Right lobe of liver (tissue), 6 donors: Measurements from ENCODE around the gene ARPC2. TPM values are rescaled to one million over a fixed set of nuclear protein-coding genes. Genes with fewer than 3 reads are reported as not detected.

Source experiments
- ATAC-seq, 4 donors: fragments of 200-7000 bp; cut with Tn5 transposase; one replicate each; pipeline ENCODE4 v1.9.1; 2020; ENCODE audit warnings: mild to moderate bottlenecking in 4 of 4, moderate library complexity in 4 of 4
- DNase-seq, 3 donors: peaks; one replicate each; pipeline ENCODE4 v3.0.0-alpha.2; 2020
- H3K27ac ChIP-seq, 3 donors: fragments of 200-600 bp; one replicate each; pipeline ENCODE4 v1.8.0; 2022
- H3K27me3 ChIP-seq, 2 donors: fragments of 200-600 bp; one replicate each; pipeline ENCODE4 v1.8.0; 2022
- H3K36me3 ChIP-seq, 4 donors: fragments of 200-600 bp; sonication (generic) in 1 of 4; one replicate each; pipeline versions ENCODE4 v1.5.1 to v1.8.0; 2017 to 2022; ENCODE audit warnings: control low read depth in 1 of 4
- H3K4me1 ChIP-seq, 4 donors: fragments of 200-600 bp; sonication (generic) in 1 of 4; one replicate each; pipeline versions ENCODE4 v1.5.1 to v1.8.0; 2017 to 2022; ENCODE audit warnings: control low read depth in 1 of 4
- H3K4me3 ChIP-seq, 3 donors: fragments of 200-600 bp; one replicate each; pipeline ENCODE4 v1.8.0; 2022
- H3K9me3 ChIP-seq, 4 donors: fragments of 200-600 bp; sonication (generic) in 1 of 4; one replicate each; pipeline versions ENCODE4 v1.5.1 to v1.8.0; 2017 to 2022; ENCODE audit warnings: control low read depth in 1 of 4
- POLR2A ChIP-seq: fragments of 450-650 bp; IDR thresholded peaks from one replicate; pipeline ENCODE4 v1.6.1; 2017; ENCODE audit warnings: antibody characterized with exemption, mild to moderate bottlenecking
- WGBS: methylation state at CpG from one replicate; pipeline ENCODE4 v1.1.6; 2018; ENCODE audit warnings: low coverage, low lambda C conversion rate; ENCODE audit not compliant: insufficient coverage; ENCODE audit errors: missing lambda C conversion rate; 5-methylcytosine and 5-hydroxymethylcytosine counted together
- intact Hi-C, 2 donors: fragments of 100-400 bp; cut with DNase I; formaldehyde crosslinking; loops; one replicate each; pipeline versions ENCODE4 v1.11.2 to v1.14.1; 2022
- total RNA-seq, 6 experiments: library from RNA; depleted of rRNA in 2 of 6; stranded (reverse); fragments of >200 nt in 2 of 6; fragmentation: NEBNext Ultra II Directional in 3 of 6; extraction: Animal tissue kit (Norgen Biotek cat#: 25700) in 3 of 6; gene quantifications; one replicate each; pipeline versions ENCODE4 v1.1.0 to v1.2.4, GENCODE V29; 2016 to 2023
- TF ChIP-seq, protein P1 (sequence below), 4 donors: fragments of 200-600 bp in 3 of 4; fragments of 450-650 bp in 1 of 4; IDR thresholded peaks; one replicate each; pipeline versions ENCODE4 v1.5.1 to v1.8.0; 2016 to 2022; ENCODE audit warnings: antibody characterized with exemption in 4 of 4, mild to moderate bottlenecking in 2 of 4
- donor health status: DM: no; HTN: yes; CAD: no.
- donor health status: DM: no; HTN: no; CAD: no.
- donor health status: DM: no; HTN: no; CAD: no.
- donor health status: DM: no; HTN: yes; CAD: no.
- donor health status: DM: no; HTN: yes; CAD: no.

Gene ARPC2
- total RNA-seq, 6 experiments from 2014 or later: 54.9 to 110 (median 78.1) TPM

DNA sequence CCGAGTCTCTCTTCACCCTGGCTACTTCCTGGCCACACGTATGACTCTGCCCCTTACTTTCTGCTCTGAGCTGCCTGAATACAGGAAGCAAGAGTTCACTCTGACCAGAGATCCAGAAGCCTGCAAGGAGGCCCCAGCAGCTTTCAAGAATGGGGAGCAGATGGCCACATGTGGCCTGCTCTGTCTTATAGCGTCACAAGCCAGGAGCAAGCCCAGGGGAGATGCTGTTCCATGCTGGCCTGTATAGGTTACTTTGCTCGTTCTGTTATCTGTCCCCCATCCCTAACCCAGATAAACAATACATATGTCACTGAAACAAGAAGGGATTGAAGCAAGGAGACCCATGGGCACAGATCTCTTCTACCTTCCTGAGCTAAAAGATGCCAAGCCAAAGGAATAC, 57.6 kb downstream of the ARPC2 start:
- WGBS: 83% methylated on average over 1 of the region's 4 CpGs
- Histone ChIP-seq H3K4me3 (no peak overlapping the region), H3K27ac (no peak overlapping the region), H3K27me3 (no peaks in the 10 kb centered on the region), H3K9me3 (no peaks in the 10 kb centered on the region), H3K4me1 (peaks cover 0 to 19% (median 11%) of the 10 kb centered on the region in 4 donors), H3K36me3 (peaks cover 12 to 60% (median 41%) of the 10 kb centered on the region in 4 donors)
- ATAC-seq: no peak
- TF ChIP-seq, protein P1, sequence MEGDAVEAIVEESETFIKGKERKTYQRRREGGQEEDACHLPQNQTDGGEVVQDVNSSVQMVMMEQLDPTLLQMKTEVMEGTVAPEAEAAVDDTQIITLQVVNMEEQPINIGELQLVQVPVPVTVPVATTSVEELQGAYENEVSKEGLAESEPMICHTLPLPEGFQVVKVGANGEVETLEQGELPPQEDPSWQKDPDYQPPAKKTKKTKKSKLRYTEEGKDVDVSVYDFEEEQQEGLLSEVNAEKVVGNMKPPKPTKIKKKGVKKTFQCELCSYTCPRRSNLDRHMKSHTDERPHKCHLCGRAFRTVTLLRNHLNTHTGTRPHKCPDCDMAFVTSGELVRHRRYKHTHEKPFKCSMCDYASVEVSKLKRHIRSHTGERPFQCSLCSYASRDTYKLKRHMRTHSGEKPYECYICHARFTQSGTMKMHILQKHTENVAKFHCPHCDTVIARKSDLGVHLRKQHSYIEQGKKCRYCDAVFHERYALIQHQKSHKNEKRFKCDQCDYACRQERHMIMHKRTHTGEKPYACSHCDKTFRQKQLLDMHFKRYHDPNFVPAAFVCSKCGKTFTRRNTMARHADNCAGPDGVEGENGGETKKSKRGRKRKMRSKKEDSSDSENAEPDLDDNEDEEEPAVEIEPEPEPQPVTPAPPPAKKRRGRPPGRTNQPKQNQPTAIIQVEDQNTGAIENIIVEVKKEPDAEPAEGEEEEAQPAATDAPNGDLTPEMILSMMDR (IDR thresholded peaks at IDR 0.05): no peak
- no peak for TF ChIP-seq POLR2A
- intact Hi-C loops: no loop called here
- no peak for DNase-seq

DNA sequence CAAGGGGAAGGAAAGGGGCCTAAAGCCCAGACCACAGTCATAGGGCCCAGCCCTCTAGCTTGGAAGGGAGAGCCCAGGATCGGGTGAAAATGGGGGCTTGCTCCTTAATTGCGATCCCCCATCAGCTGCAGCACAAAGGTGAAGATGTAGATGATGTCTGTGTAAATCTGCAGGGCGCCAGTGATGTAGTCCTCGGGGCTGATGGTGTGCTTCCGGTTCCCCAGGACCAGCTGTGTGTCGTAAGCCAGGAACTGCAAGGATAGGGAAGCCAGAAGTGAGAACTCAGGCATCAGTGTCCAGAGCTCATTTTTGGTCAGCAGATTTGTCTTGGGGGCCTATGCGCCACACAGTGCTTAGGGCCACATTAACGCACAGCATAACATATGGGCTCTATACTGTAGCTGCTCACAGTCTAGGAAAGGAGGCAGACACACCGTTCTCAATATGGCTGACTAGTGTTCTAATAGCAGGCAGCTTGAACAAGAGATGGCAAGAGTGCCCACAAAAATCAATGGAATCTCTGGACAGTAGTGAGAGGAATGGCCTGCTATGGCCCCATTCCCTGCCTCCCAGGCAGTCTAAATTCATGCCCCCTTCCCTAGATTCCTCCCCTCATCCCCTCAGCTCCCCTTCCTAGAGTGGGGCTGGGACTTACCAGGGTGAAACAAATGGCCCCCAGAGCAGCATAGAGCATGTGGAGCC, 58.5 kb downstream of the ARPC2 start:
- WGBS: 54% methylated on average over 3 of the region's 9 CpGs
- Histone ChIP-seq H3K4me3 (no peak overlapping the region), H3K4me1 (peaks cover 0 to 19% (median 11%) of the 10 kb centered on the region in 4 donors), H3K36me3 (peaks cover 20 to 69% (median 47%) of the 10 kb centered on the region in 4 donors), H3K9me3 (no peaks in the 10 kb centered on the region), H3K27ac (no peak overlapping the region), H3K27me3 (no peaks in the 10 kb centered on the region)
- intact Hi-C loops: no loop called here
- no peak for DNase-seq
- no peak for ATAC-seq
- no peak for TF ChIP-seq POLR2A
- TF ChIP-seq, protein P1 (IDR thresholded peaks at IDR 0.05): no peak

DNA sequence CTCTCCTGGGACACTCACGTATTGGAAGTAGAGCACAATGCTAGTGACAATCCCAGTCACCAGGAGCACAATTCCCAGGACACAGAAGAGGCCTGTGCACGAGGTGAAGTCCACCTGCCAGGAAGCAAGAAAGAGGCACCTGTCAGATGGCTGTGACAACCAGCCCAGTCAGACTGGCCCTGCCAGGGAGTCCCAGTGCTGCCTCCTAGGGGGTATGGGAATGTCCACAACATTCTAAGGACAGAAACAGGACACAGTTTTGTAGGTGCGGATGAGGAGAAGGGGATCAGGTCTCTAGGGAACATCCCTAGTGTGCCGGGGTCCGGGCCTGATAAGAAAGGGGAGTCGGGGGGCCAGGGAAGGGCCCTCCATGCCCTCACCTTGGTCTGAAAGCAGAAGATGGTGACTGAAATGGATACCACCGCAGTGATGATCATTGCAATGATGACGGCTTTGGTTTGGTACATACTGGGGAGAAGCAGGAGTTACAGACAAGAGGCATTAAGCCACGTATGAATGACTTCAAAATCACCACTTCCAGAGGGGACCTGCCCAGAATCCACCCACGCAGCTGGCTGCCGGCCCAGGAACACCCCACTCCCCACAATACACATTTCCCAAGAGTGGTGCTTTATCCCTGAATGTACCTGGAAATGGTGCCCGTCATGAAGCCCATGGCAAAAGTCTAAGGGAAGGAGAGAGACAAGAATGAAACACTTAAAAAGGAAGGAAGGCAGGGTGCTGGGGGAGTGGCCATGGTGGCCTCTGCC, 60.2 kb downstream of the ARPC2 start:
- 63% methylated on average over 6 of the region's 12 CpGs for WGBS

DNA sequence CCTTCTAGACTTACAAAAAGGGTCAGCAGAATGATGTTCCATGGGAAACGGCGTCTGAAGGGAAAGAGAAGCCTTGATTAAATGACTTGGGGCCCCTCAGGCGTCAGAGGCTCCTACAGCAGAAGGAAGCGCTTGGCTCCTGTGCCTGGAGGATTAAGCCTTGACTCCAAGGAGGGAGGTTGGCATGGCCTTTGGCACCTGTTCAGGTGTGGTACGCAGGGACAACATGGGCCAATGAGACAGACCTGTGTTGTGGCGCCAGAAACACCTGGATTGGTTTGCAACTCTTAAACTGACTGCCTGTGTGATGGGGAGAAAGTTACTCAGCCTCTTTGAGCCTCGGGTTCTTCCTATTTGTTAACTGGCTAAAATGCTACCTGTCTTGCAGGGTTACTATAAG, 60.9 kb downstream of the ARPC2 start:
- WGBS: 47% methylated on average over 3 of the region's 7 CpGs
- Histone ChIP-seq H3K9me3 (no peaks in the 10 kb centered on the region), H3K36me3 (peaks cover 20 to 81% (median 57%) of the 10 kb centered on the region in 4 donors), H3K4me1 (peaks cover 0 to 22% (median 11%) of the 10 kb centered on the region in 4 donors), H3K27me3 (no peaks in the 10 kb centered on the region), H3K4me3 (no peak overlapping the region), H3K27ac (no peak overlapping the region)
- ATAC-seq: no peak
- no peak for TF ChIP-seq POLR2A
- TF ChIP-seq, protein P1 (IDR thresholded peaks at IDR 0.05): no peak
- intact Hi-C loops: no loop called here
- no peak for DNase-seq

More for the DNA sequence above, 60.2 kb downstream of the ARPC2 start:
- no peak for TF ChIP-seq POLR2A
- TF ChIP-seq, protein P1 (IDR thresholded peaks at IDR 0.05): no peak
- Histone ChIP-seq H3K27me3 (no peaks in the 10 kb centered on the region), H3K27ac (no peak overlapping the region), H3K4me1 (peaks cover 0 to 21% (median 8%) of the 10 kb centered on the region in 4 donors), H3K9me3 (no peaks in the 10 kb centered on the region), H3K36me3 (peaks cover 20 to 81% (median 54%) of the 10 kb centered on the region in 4 donors), H3K4me3 (no peak overlapping the region)
- intact Hi-C loops: no loop called here
- ATAC-seq (no peak), DNase-seq (no peak)
